ENCODE data around the gene C19orf38.
A peak's percentile ranks its signal among the peaks of the same experiment; 100 is the strongest.

Gene C19orf38

GRCh38 chr19:10808937-10809649 lies 39.1 kb upstream of the C19orf38 start:
- ChIA-PET POLR2A (interaction anchor here (1.6 kb wide), 1 partner anchor 12 kb away, joined by 5 read pairs; no protein-coding TSS in a partner anchor), CTCF (interaction anchor here (0.9 to 1.4 kb wide), 5 partner anchors 12 to 77 kb away, joined by 3 to 5 read pairs (median 3); no protein-coding TSS in a partner anchor)
- H3K9me3 ChIP-seq (ENCODE audit: control extremely low read depth in 1 of 5, control insufficient read depth in 4 of 5, insufficient read depth in 2 of 5, low read depth in 1 of 5, low read length in 4 of 5), result peaks cover 0 to 6% (median 0%) of the 10 kb centered on the region in 5 experiments
- peak overlapping the region in 1 of 2 experiments; percentile 62 for H3K27ac ChIP-seq (ENCODE audit: insufficient read depth in 1 of 2, low read depth in 1 of 2, low read length in 2 of 2, poor library complexity in 1 of 2, severe bottlenecking in 2 of 2)
- H3K4me1 ChIP-seq (ENCODE audit: control extremely low read depth in 1 of 4, control insufficient read depth in 4 of 4, insufficient read depth in 4 of 4, low read length in 3 of 4), result peaks cover 5 to 55% (median 48%) of the 10 kb centered on the region in 4 experiments
- H3K27me3 ChIP-seq (replicated peaks in 2 of 5; ENCODE audit: control insufficient read depth in 4 of 5, insufficient read depth in 5 of 5, low read length in 4 of 5), result no peaks in the 10 kb centered on the region
- peak overlapping the region in 2 of 7 experiments; percentile 11 to 28 for H3K4me3 ChIP-seq (ENCODE audit: control insufficient read depth in 1 of 7, extremely low read depth in 1 of 7, insufficient read depth in 4 of 7, low read depth in 2 of 7, low read length in 6 of 7)
- peaks cover 4 to 54% (median 24%) of the 10 kb centered on the region in 4 experiments for H3K36me3 ChIP-seq (ENCODE audit: control insufficient read depth in 4 of 4, insufficient read depth in 4 of 4, low read length in 3 of 4)
- DNase-seq, result peak in 2 of 3 donors; percentile 25 to 39
- 51% methylated on average over 2 of the region's 10 CpGs for WGBS (ENCODE audit: insufficient coverage)

- Histone ChIP-seq H3K27ac (ENCODE audit: insufficient read depth in 1 of 2, low read depth in 1 of 2, low read length in 2 of 2, poor library complexity in 1 of 2, severe bottlenecking in 2 of 2) (peak overlapping the region in 1 of 2 experiments; percentile 62), H3K36me3 (ENCODE audit: control insufficient read depth in 4 of 4, insufficient read depth in 4 of 4, low read length in 3 of 4) (peaks cover 6 to 53% (median 21%) of the 10 kb centered on the region in 4 experiments)
- CTCF ChIA-PET, result interaction anchor here (0.9 to 1.4 kb wide), 5 partner anchors 12 to 78 kb away, joined by 3 to 5 read pairs (median 3); no protein-coding TSS in a partner anchor
Observed at GRCh38 chr19:10809651-10810285, 38.4 kb upstream of the C19orf38 start.

GRCh38 chr19:10811391-10812111 lies 36.7 kb upstream of the C19orf38 start:
- Histone ChIP-seq H3K9me3 (ENCODE audit: control extremely low read depth in 1 of 5, control insufficient read depth in 4 of 5, insufficient read depth in 2 of 5, low read depth in 1 of 5, low read length in 4 of 5) (no peaks in the 10 kb centered on the region), H3K27me3 (replicated peaks in 2 of 5; ENCODE audit: control insufficient read depth in 4 of 5, insufficient read depth in 5 of 5, low read length in 4 of 5) (no peaks in the 10 kb centered on the region), H3K36me3 (ENCODE audit: control insufficient read depth in 4 of 4, insufficient read depth in 4 of 4, low read length in 3 of 4) (peaks cover 4 to 57% (median 19%) of the 10 kb centered on the region in 4 experiments), H3K4me1 (ENCODE audit: control extremely low read depth in 1 of 4, control insufficient read depth in 4 of 4, insufficient read depth in 4 of 4, low read length in 3 of 4) (peaks cover 5 to 55% (median 48%) of the 10 kb centered on the region in 4 experiments), H3K27ac (ENCODE audit: insufficient read depth in 1 of 2, low read depth in 1 of 2, low read length in 2 of 2, poor library complexity in 1 of 2, severe bottlenecking in 2 of 2) (peak overlapping the region in 1 of 2 experiments; percentile 62), H3K4me3 (ENCODE audit: control insufficient read depth in 1 of 7, extremely low read depth in 1 of 7, insufficient read depth in 4 of 7, low read depth in 2 of 7, low read length in 6 of 7) (no peak overlapping the region)
- ChIA-PET POLR2A (interaction anchor here (0.6 kb wide), 1 partner anchor 17 kb away, joined by 3 read pairs; no protein-coding TSS in a partner anchor), CTCF (interaction anchor here (1.2 to 1.8 kb wide), 3 partner anchors 9 to 25 kb away, joined by 4 read pairs; partner anchors contain the start of gene TMED1)
- 89% methylated on average over 17 of the region's 17 CpGs for WGBS (ENCODE audit: insufficient coverage)
- peak in 1 of 3 donors; percentile 24 for DNase-seq

More at GRCh38 chr19:10809651-10810285, 38.4 kb upstream of the C19orf38 start:
- POLR2A ChIA-PET, result interaction anchor here (1.6 kb wide), 1 partner anchor 11 kb away, joined by 5 read pairs; no protein-coding TSS in a partner anchor
- Histone ChIP-seq H3K4me1 (ENCODE audit: control extremely low read depth in 1 of 4, control insufficient read depth in 4 of 4, insufficient read depth in 4 of 4, low read length in 3 of 4) (peaks cover 5 to 55% (median 48%) of the 10 kb centered on the region in 4 experiments), H3K9me3 (ENCODE audit: control extremely low read depth in 1 of 5, control insufficient read depth in 4 of 5, insufficient read depth in 2 of 5, low read depth in 1 of 5, low read length in 4 of 5) (peaks cover 0 to under 1% (median 0%) of the 10 kb centered on the region in 5 experiments), H3K4me3 (ENCODE audit: control insufficient read depth in 1 of 7, extremely low read depth in 1 of 7, insufficient read depth in 4 of 7, low read depth in 2 of 7, low read length in 6 of 7) (peak overlapping the region in 2 of 7 experiments; percentile 11 to 28), H3K27me3 (replicated peaks in 2 of 5; ENCODE audit: control insufficient read depth in 4 of 5, insufficient read depth in 5 of 5, low read length in 4 of 5) (no peaks in the 10 kb centered on the region)
- DNase-seq, result peak; percentile 59 to 83 (median 81)
- WGBS (ENCODE audit: insufficient coverage), result 46% methylated on average over 11 of the region's 15 CpGs

GRCh38 chr19:10812196-10812595 lies 36.0 kb upstream of the C19orf38 start:
- DNase-seq, result peak in 2 of 3 donors; percentile 8 to 9
- WGBS (ENCODE audit: insufficient coverage), result 91% methylated on average over 19 of the region's 19 CpGs
- Histone ChIP-seq H3K4me1 (ENCODE audit: control extremely low read depth in 1 of 4, control insufficient read depth in 4 of 4, insufficient read depth in 4 of 4, low read length in 3 of 4) (peaks cover 5 to 55% (median 48%) of the 10 kb centered on the region in 4 experiments), H3K27me3 (replicated peaks in 2 of 5; ENCODE audit: control insufficient read depth in 4 of 5, insufficient read depth in 5 of 5, low read length in 4 of 5) (no peaks in the 10 kb centered on the region), H3K36me3 (ENCODE audit: control insufficient read depth in 4 of 4, insufficient read depth in 4 of 4, low read length in 3 of 4) (peaks cover 4 to 63% (median 20%) of the 10 kb centered on the region in 4 experiments), H3K4me3 (ENCODE audit: control insufficient read depth in 1 of 7, extremely low read depth in 1 of 7, insufficient read depth in 4 of 7, low read depth in 2 of 7, low read length in 6 of 7) (no peak overlapping the region), H3K9me3 (ENCODE audit: control extremely low read depth in 1 of 5, control insufficient read depth in 4 of 5, insufficient read depth in 2 of 5, low read depth in 1 of 5, low read length in 4 of 5) (no peaks in the 10 kb centered on the region), H3K27ac (ENCODE audit: insufficient read depth in 1 of 2, low read depth in 1 of 2, low read length in 2 of 2, poor library complexity in 1 of 2, severe bottlenecking in 2 of 2) (peak overlapping the region in 1 of 2 experiments; percentile 62)
- ChIA-PET CTCF (interaction anchor here (1.4 to 1.8 kb wide), 2 partner anchors 8 to 24 kb away, joined by 4 read pairs; partner anchors contain the start of gene TMED1), POLR2A (no interaction called here)

GRCh38 chr19:10812902-10813404 lies 35.3 kb upstream of the C19orf38 start:
- DNase-seq, result peak; percentile 85 to 95 (median 92)
- Histone ChIP-seq H3K36me3 (ENCODE audit: control insufficient read depth in 4 of 4, insufficient read depth in 4 of 4, low read length in 3 of 4) (peaks cover 4 to 70% (median 21%) of the 10 kb centered on the region in 4 experiments), H3K4me3 (ENCODE audit: control insufficient read depth in 1 of 7, extremely low read depth in 1 of 7, insufficient read depth in 4 of 7, low read depth in 2 of 7, low read length in 6 of 7) (peak overlapping the region in 3 of 7 experiments; percentile 15 to 46 (median 42)), H3K9me3 (ENCODE audit: control extremely low read depth in 1 of 5, control insufficient read depth in 4 of 5, insufficient read depth in 2 of 5, low read depth in 1 of 5, low read length in 4 of 5) (no peaks in the 10 kb centered on the region), H3K27me3 (replicated peaks in 2 of 5; ENCODE audit: control insufficient read depth in 4 of 5, insufficient read depth in 5 of 5, low read length in 4 of 5) (no peaks in the 10 kb centered on the region), H3K4me1 (ENCODE audit: control extremely low read depth in 1 of 4, control insufficient read depth in 4 of 4, insufficient read depth in 4 of 4, low read length in 3 of 4) (peaks cover 5 to 55% (median 48%) of the 10 kb centered on the region in 4 experiments), H3K27ac (ENCODE audit: insufficient read depth in 1 of 2, low read depth in 1 of 2, low read length in 2 of 2, poor library complexity in 1 of 2, severe bottlenecking in 2 of 2) (peak overlapping the region; percentile 64 to 81)
- CTCF ChIA-PET, result interaction anchor here (1.8 kb wide), 1 partner anchor 8 kb away, joined by 4 read pairs; no protein-coding TSS in a partner anchor
- 24% methylated on average over 7 of the region's 9 CpGs for WGBS (ENCODE audit: insufficient coverage)
- POLR2A ChIA-PET, result no interaction called here

GRCh38 chr19:10815007-10815536 lies 33.1 kb upstream of the C19orf38 start:
- Histone ChIP-seq H3K27me3 (replicated peaks in 2 of 5; ENCODE audit: control insufficient read depth in 4 of 5, insufficient read depth in 5 of 5, low read length in 4 of 5) (no peaks in the 10 kb centered on the region), H3K36me3 (ENCODE audit: control insufficient read depth in 4 of 4, insufficient read depth in 4 of 4, low read length in 3 of 4) (peaks cover 6 to 66% (median 25%) of the 10 kb centered on the region in 4 experiments), H3K27ac (ENCODE audit: insufficient read depth in 1 of 2, low read depth in 1 of 2, low read length in 2 of 2, poor library complexity in 1 of 2, severe bottlenecking in 2 of 2) (peak overlapping the region in 1 of 2 experiments; percentile 43), H3K4me3 (ENCODE audit: control insufficient read depth in 1 of 7, extremely low read depth in 1 of 7, insufficient read depth in 4 of 7, low read depth in 2 of 7, low read length in 6 of 7) (no peak overlapping the region), H3K4me1 (ENCODE audit: control extremely low read depth in 1 of 4, control insufficient read depth in 4 of 4, insufficient read depth in 4 of 4, low read length in 3 of 4) (peaks cover 0 to 39% (median 32%) of the 10 kb centered on the region in 4 experiments), H3K9me3 (ENCODE audit: control extremely low read depth in 1 of 5, control insufficient read depth in 4 of 5, insufficient read depth in 2 of 5, low read depth in 1 of 5, low read length in 4 of 5) (no peaks in the 10 kb centered on the region)
- no peak for DNase-seq
- POLR2A ChIA-PET, result no interaction called here
- WGBS (ENCODE audit: insufficient coverage), result 95% methylated on average over 5 of the region's 9 CpGs
- CTCF ChIA-PET, result interaction anchor here (0.9 to 1.6 kb wide), 4 partner anchors 9 to 98 kb away, joined by 3 to 4 read pairs (median 4); partner anchors contain the start of gene DNM2
